ENCODE data around the gene C16orf54.
"Not testable (repeated sequence)": the region's sequence is repeated elsewhere in the genome, so short reads cannot be mapped to it uniquely, and the experiment has no call there.

Gene C16orf54

GRCh38 chr16:29701214-29701555 is 44.6 kb downstream of the C16orf54 start:
- Histone ChIP-seq H3K27ac (ENCODE audit: low read depth, low read length) (no peak overlapping the region), H3K36me3 (ENCODE audit: insufficient read depth, low read length) (peaks cover 15% of the 10 kb centered on the region), H3K4me3 (ENCODE audit: low read length) (no peak overlapping the region), H3K9ac (ENCODE audit: low read depth, low read length) (no peak overlapping the region), H3K4me1 (ENCODE audit: insufficient read depth, low read length) (peaks cover 6% of the 10 kb centered on the region; the same call in 1 of the 2 replicates), H3K9me3 (ENCODE audit: insufficient read depth, low read depth, low read length) (peaks cover 6% of the 10 kb centered on the region; the same call in 1 of the 2 replicates), H3K27me3 (ENCODE audit: insufficient read depth, low read length) (no peaks in the 10 kb centered on the region)
- 92% methylated on average over 5 of the region's 5 CpGs for WGBS

- Histone ChIP-seq H3K9me3 (ENCODE audit: insufficient read depth, low read depth, low read length) (peaks cover 6% of the 10 kb centered on the region; the same call in 1 of the 2 replicates), H3K9ac (ENCODE audit: low read depth, low read length) (no peak overlapping the region), H3K4me3 (ENCODE audit: low read length) (no peak overlapping the region), H3K27ac (ENCODE audit: low read depth, low read length) (no peak overlapping the region), H3K4me1 (ENCODE audit: insufficient read depth, low read length) (peaks cover 6% of the 10 kb centered on the region; the same call in 1 of the 2 replicates), H3K36me3 (ENCODE audit: insufficient read depth, low read length) (peaks cover 20% of the 10 kb centered on the region), H3K27me3 (ENCODE audit: insufficient read depth, low read length) (no peaks in the 10 kb centered on the region)
- WGBS: 15% methylated on average over 13 of the region's 14 CpGs
Observed at GRCh38 chr16:29700253-29700987, 45.4 kb downstream of the C16orf54 start.

- H3K36me3 ChIP-seq (ENCODE audit: insufficient read depth, low read length): peaks cover 20% of the 10 kb centered on the region
- H3K4me3 ChIP-seq (ENCODE audit: low read length): no peak overlapping the region
- no peaks in the 10 kb centered on the region for H3K27me3 ChIP-seq (ENCODE audit: insufficient read depth, low read length)
- H3K9ac ChIP-seq (ENCODE audit: low read depth, low read length): no peak overlapping the region
- WGBS: 84% methylated on average over 11 of the region's 11 CpGs
- peaks cover 6% of the 10 kb centered on the region; the same call in 1 of the 2 replicates for H3K9me3 ChIP-seq (ENCODE audit: insufficient read depth, low read depth, low read length)
- H3K4me1 ChIP-seq (ENCODE audit: insufficient read depth, low read length): peaks cover 6% of the 10 kb centered on the region; the same call in 1 of the 2 replicates
- no peak overlapping the region for H3K27ac ChIP-seq (ENCODE audit: low read depth, low read length)
Observed at GRCh38 chr16:29699324-29700219, 46.2 kb downstream of the C16orf54 start.

- H3K9me3 ChIP-seq (ENCODE audit: insufficient read depth, low read depth, low read length): peaks cover 6% of the 10 kb centered on the region; the same call in 1 of the 2 replicates
- WGBS: 94% methylated on average over 17 of the region's 17 CpGs
- H3K4me3 ChIP-seq (ENCODE audit: low read length): no peak overlapping the region
- H3K36me3 ChIP-seq (ENCODE audit: insufficient read depth, low read length): peaks cover 20% of the 10 kb centered on the region
- H3K9ac ChIP-seq (ENCODE audit: low read depth, low read length): no peak overlapping the region
- peaks cover 6% of the 10 kb centered on the region; the same call in 1 of the 2 replicates for H3K4me1 ChIP-seq (ENCODE audit: insufficient read depth, low read length)
- H3K27me3 ChIP-seq (ENCODE audit: insufficient read depth, low read length): no peaks in the 10 kb centered on the region
- no peak overlapping the region for H3K27ac ChIP-seq (ENCODE audit: low read depth, low read length)
Observed at GRCh38 chr16:29698484-29699323, 47.1 kb downstream of the C16orf54 start.

- H3K4me3 ChIP-seq (ENCODE audit: low read length): no peak overlapping the region
- H3K4me1 ChIP-seq (ENCODE audit: insufficient read depth, low read length): peaks cover 6% of the 10 kb centered on the region; the same call in 1 of the 2 replicates
- no peak overlapping the region for H3K27ac ChIP-seq (ENCODE audit: low read depth, low read length)
- H3K9me3 ChIP-seq (ENCODE audit: insufficient read depth, low read depth, low read length): peaks cover 6% of the 10 kb centered on the region; the same call in 1 of the 2 replicates
- no peak overlapping the region for H3K9ac ChIP-seq (ENCODE audit: low read depth, low read length)
- H3K27me3 ChIP-seq (ENCODE audit: insufficient read depth, low read length): no peaks in the 10 kb centered on the region
- no CpG with 5 or more reads among the region's 2 CpGs for WGBS
- peaks cover 20% of the 10 kb centered on the region for H3K36me3 ChIP-seq (ENCODE audit: insufficient read depth, low read length)
Observed at GRCh38 chr16:29698042-29698441, 47.7 kb downstream of the C16orf54 start.

- Histone ChIP-seq H3K36me3 (ENCODE audit: insufficient read depth, low read length) (peaks cover 20% of the 10 kb centered on the region), H3K4me3 (ENCODE audit: low read length) (no peak overlapping the region), H3K9me3 (ENCODE audit: insufficient read depth, low read depth, low read length) (peaks cover 6% of the 10 kb centered on the region; the same call in 1 of the 2 replicates), H3K9ac (ENCODE audit: low read depth, low read length) (no peak overlapping the region), H3K4me1 (ENCODE audit: insufficient read depth, low read length) (peaks cover 6% of the 10 kb centered on the region; the same call in 1 of the 2 replicates), H3K27me3 (ENCODE audit: insufficient read depth, low read length) (no peaks in the 10 kb centered on the region), H3K27ac (ENCODE audit: low read depth, low read length) (no peak overlapping the region)
- WGBS: 97% methylated on average over 7 of the region's 7 CpGs
Observed at GRCh38 chr16:29697391-29697790, 48.4 kb downstream of the C16orf54 start.

GRCh38 chr16:29696881-29697331 is 48.9 kb downstream of the C16orf54 start:
- no peaks in the 10 kb centered on the region for H3K27me3 ChIP-seq (ENCODE audit: insufficient read depth, low read length)
- H3K4me3 ChIP-seq (ENCODE audit: low read length): no peak overlapping the region
- peaks cover 6% of the 10 kb centered on the region; the same call in 1 of the 2 replicates for H3K9me3 ChIP-seq (ENCODE audit: insufficient read depth, low read depth, low read length)

GRCh38 chr16:29695675-29696074 is 50.1 kb downstream of the C16orf54 start:
- H3K4me3 ChIP-seq (ENCODE audit: low read length); H3K4me1 ChIP-seq (ENCODE audit: insufficient read depth, low read length); H3K27ac ChIP-seq (ENCODE audit: low read depth, low read length); H3K9ac ChIP-seq (ENCODE audit: low read depth, low read length); H3K9me3 ChIP-seq (ENCODE audit: insufficient read depth, low read depth, low read length); H3K27me3 ChIP-seq (ENCODE audit: insufficient read depth, low read length): not testable (repeated sequence)
- H3K36me3 ChIP-seq (ENCODE audit: insufficient read depth, low read length): peaks cover 20% of the 10 kb centered on the region
- WGBS: 94% methylated on average over 3 of the region's 3 CpGs

More at GRCh38 chr16:29696881-29697331, 48.9 kb downstream of the C16orf54 start:
- no peak overlapping the region for H3K27ac ChIP-seq (ENCODE audit: low read depth, low read length)
- peaks cover 20% of the 10 kb centered on the region for H3K36me3 ChIP-seq (ENCODE audit: insufficient read depth, low read length)
- peaks cover 6% of the 10 kb centered on the region; the same call in 1 of the 2 replicates for H3K4me1 ChIP-seq (ENCODE audit: insufficient read depth, low read length)
- no peak overlapping the region for H3K9ac ChIP-seq (ENCODE audit: low read depth, low read length)
- 97% methylated on average over 21 of the region's 21 CpGs for WGBS

- H3K4me3 ChIP-seq (ENCODE audit: low read length): no peak overlapping the region
- H3K4me1 ChIP-seq (ENCODE audit: insufficient read depth, low read length): peaks cover 9% of the 10 kb centered on the region; the same call in 1 of the 2 replicates
- no peak overlapping the region for H3K27ac ChIP-seq (ENCODE audit: low read depth, low read length)
- 95% methylated on average over 41 of the region's 41 CpGs for WGBS
- no peak overlapping the region for H3K9ac ChIP-seq (ENCODE audit: low read depth, low read length)
- H3K9me3 ChIP-seq (ENCODE audit: insufficient read depth, low read depth, low read length): peaks cover 6% of the 10 kb centered on the region; the same call in 1 of the 2 replicates
- H3K27me3 ChIP-seq (ENCODE audit: insufficient read depth, low read length): no peaks in the 10 kb centered on the region
- H3K36me3 ChIP-seq (ENCODE audit: insufficient read depth, low read length): peaks cover 20% of the 10 kb centered on the region
Observed at GRCh38 chr16:29694384-29695195, 51.2 kb downstream of the C16orf54 start.

- H3K27me3 ChIP-seq (ENCODE audit: insufficient read depth, low read length); H3K9me3 ChIP-seq (ENCODE audit: insufficient read depth, low read depth, low read length); H3K27ac ChIP-seq (ENCODE audit: low read depth, low read length); H3K9ac ChIP-seq (ENCODE audit: low read depth, low read length); H3K4me3 ChIP-seq (ENCODE audit: low read length): not testable (repeated sequence)
- WGBS: 96% methylated on average over 26 of the region's 26 CpGs
- peaks cover 11% of the 10 kb centered on the region for H3K4me1 ChIP-seq (ENCODE audit: insufficient read depth, low read length)
- peaks cover 13% of the 10 kb centered on the region for H3K36me3 ChIP-seq (ENCODE audit: insufficient read depth, low read length)
Observed at GRCh38 chr16:29692606-29693005, 53.2 kb downstream of the C16orf54 start.

Data from HUES64 (cell line).